ENCODE data around the gene PAOX. TPM values are rescaled to one million over a fixed set of nuclear protein-coding genes. Genes with fewer than 3 reads are reported as not detected.

The PAOX gene
- total and polyA plus RNA-seq, 8 donors: 5.1 to 7.9 (median 6.5) TPM

DNA sequence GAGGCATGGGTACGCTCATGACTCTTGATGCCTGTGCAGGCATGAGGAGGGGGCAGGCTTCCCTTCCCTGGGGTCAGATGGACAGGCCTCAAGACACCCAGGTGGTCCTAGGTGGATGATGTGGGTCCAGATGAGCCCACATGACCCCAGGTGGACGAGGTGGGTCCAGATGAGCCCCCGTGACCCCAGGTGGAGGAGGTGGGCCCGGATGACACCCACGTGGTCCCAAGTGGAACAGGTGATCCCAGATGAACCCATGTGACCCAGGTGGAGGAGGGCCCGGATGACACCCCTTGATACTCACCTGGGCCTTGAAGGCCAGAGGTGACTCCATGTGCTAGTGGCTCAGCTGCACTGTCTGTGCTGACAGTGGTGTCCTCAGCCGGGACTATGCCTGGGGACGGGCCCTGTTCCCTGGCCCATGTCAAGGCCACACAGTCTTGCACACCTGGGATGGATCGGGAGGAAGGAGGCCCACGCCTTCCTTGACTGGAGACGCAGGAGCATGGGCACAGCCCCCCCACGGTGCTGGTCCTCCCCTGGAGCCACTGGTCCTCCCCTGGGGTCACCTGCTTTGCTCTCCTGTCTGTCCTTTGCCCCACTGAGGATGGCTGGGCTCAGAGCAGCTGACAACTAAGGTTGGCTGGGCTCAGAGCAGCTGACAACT, 28.6 kb upstream of the PAOX start:
- ATAC-seq (no peak), DNase-seq (peak in 1 of 4 donors; percentile 47)
- H3K4me1 ChIP-seq: no peaks in the 10 kb centered on the region
- no peaks in the 10 kb centered on the region for H3K9me3 ChIP-seq
- H3K27ac ChIP-seq: no peak overlapping the region
- no peak overlapping the region for H3K4me3 ChIP-seq
- H3K27me3 ChIP-seq: peaks cover 5 to 68% of the 10 kb centered on the region in 2 donors
- TF ChIP-seq, protein P1, sequence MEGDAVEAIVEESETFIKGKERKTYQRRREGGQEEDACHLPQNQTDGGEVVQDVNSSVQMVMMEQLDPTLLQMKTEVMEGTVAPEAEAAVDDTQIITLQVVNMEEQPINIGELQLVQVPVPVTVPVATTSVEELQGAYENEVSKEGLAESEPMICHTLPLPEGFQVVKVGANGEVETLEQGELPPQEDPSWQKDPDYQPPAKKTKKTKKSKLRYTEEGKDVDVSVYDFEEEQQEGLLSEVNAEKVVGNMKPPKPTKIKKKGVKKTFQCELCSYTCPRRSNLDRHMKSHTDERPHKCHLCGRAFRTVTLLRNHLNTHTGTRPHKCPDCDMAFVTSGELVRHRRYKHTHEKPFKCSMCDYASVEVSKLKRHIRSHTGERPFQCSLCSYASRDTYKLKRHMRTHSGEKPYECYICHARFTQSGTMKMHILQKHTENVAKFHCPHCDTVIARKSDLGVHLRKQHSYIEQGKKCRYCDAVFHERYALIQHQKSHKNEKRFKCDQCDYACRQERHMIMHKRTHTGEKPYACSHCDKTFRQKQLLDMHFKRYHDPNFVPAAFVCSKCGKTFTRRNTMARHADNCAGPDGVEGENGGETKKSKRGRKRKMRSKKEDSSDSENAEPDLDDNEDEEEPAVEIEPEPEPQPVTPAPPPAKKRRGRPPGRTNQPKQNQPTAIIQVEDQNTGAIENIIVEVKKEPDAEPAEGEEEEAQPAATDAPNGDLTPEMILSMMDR (IDR thresholded peaks at IDR 0.05): no peak
- intact Hi-C loops (cut with DNase I): no loop called here
- H3K36me3 ChIP-seq: peaks cover 0 to 8% of the 10 kb centered on the region in 2 donors

DNA sequence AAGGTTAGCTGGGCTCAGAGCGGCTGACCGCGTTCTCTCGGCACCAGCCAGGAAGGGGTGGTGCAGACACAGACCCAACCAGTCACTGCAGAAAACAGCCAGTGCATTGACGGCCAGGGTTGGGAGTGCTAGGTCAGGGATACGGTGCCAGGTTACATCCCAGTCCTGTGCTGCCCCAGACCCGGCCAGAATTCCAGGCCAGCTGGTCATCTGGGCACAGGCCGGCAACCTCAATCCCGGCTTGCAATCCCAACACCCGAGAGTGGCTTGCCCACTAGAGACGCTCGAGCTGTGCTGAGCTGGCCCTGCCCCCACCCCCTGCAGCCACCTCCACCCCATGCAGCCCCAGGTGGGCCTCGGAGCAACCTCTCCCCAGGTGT, 28.1 kb upstream of the PAOX start:
- DNase-seq (peak in 1 of 4 donors; percentile 70), ATAC-seq (no peak)
- Histone ChIP-seq H3K27me3 (peaks cover 5 to 63% of the 10 kb centered on the region in 2 donors), H3K4me1 (no peaks in the 10 kb centered on the region), H3K27ac (no peak overlapping the region), H3K4me3 (no peak overlapping the region), H3K36me3 (peaks cover 0 to 10% of the 10 kb centered on the region in 2 donors), H3K9me3 (no peaks in the 10 kb centered on the region)
- TF ChIP-seq, protein P1 (IDR thresholded peaks at IDR 0.05): no peak
- intact Hi-C loops (cut with DNase I): no loop called here

DNA sequence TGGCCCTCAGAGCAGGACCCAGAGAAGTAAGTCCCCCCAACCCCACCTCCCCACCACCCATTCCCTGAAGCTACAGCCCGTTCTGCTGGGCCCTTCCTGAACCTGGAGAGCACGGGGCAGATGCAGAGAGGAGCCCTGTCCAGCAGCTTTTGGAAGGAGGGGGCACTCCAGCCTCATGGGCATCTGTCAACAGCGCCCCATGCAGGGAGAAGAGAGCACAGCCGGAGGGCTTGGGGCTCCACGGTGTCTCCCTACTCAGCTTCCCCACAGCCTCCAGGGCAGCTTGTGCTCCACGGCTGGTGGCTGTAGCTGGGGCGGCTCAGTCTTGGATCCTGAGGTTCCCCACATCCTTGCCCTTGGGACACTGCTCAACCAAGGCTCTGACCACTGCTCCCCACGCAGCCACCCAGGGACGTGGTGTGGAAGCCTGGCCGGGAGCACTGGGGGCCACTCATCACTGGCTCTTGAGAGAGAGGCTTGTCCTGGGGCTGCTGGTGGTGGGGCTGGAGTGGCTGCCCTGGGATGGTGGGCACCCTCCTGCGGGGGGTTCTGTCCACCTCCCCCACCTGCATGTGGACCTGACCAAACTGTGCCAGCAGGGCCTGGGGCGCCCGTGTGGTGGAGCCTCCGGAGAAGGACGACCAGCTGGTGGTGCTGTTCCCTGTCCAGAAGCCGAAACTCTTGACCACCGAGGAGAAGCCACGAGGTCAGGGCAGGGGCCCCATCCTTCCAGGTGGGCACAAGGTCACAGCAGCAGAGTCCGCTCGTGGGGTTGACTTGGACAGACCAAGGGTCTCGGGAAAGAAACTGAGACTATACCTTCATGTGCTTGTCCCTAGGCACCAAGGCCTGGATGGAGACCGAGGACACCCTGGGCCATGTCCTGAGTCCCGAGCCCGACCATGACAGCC, 27.4 kb upstream of the PAOX start:
- H3K9me3 ChIP-seq: no peaks in the 10 kb centered on the region
- peaks cover 0 to 10% of the 10 kb centered on the region in 2 donors for H3K36me3 ChIP-seq
- H3K4me3 ChIP-seq: no peak overlapping the region
- intact Hi-C loops (cut with DNase I): no loop called here
- no peak overlapping the region for H3K27ac ChIP-seq
- peaks cover 4 to 59% of the 10 kb centered on the region in 2 donors for H3K27me3 ChIP-seq
- TF ChIP-seq, protein P1 (IDR thresholded peaks at IDR 0.05): no peak
- H3K4me1 ChIP-seq: peaks cover 0 to 4% of the 10 kb centered on the region in 2 donors
- ATAC-seq: no peak
- DNase-seq: peak in 1 of 4 donors; percentile 77

DNA sequence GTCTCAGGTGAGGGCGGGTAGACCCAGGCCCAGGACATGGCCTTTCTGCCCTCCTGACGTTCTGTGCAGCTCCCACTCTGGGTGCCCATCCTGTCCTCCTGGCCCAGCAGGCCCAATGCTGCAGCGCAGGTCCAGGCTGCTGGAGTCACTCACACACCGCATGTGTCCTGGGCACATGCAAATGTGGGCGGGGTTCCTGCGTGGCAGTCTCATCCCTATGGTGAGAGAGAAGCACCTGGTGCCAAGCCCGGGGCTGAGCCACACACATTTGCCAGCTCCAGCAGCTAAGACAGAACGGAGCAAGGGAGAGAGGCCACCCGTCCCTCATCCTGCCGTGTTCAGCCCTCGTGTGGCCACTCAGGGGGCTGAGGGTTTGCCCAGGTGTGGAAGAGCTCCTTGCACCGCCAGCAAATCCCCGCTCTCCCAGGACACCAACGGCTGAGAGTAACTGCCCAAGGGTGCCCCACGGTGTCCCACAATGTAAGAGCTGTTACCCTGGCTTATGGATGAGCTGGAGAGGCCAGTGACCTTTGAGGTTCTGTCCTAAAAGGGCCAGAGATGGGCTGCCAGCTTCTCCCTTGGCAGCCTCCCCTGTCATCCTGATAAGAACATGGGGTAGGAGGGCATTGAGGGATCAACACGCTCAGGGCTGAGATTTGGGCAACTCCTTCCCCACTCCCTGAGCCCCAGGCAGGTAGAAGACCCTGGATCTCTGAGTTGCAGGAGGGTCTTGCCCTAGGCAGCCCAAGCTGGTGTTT, 25.7 kb upstream of the PAOX start:
- Histone ChIP-seq H3K27me3 (peaks cover 0 to 52% of the 10 kb centered on the region in 2 donors), H3K4me1 (peaks cover 6 to 15% of the 10 kb centered on the region in 2 donors), H3K9me3 (no peaks in the 10 kb centered on the region), H3K36me3 (peaks cover 0 to 10% of the 10 kb centered on the region in 2 donors), H3K4me3 (no peak overlapping the region), H3K27ac (no peak overlapping the region)
- DNase-seq (peak in 1 of 4 donors; percentile 66), ATAC-seq (no peak)
- TF ChIP-seq, protein P1 (IDR thresholded peaks at IDR 0.05): no peak
- intact Hi-C loops (cut with DNase I): no loop called here

Measured in left lung (tissue), 10 donors.